ENCODE measurements around the gene ARMC10. TPM values are rescaled to one million over a fixed set of nuclear protein-coding genes. Genes with fewer than 3 reads are reported as not detected.

The ARMC10 gene
- total RNA-seq, 1 experiment from 2014 or later: 30.3 TPM

- Histone ChIP-seq H3K4me1 (replicated peaks) (no peaks in the 10 kb centered on the region), H3K27ac (no peak overlapping the region), H3K27me3 (replicated peaks) (no peaks in the 10 kb centered on the region), H3K9me3 (replicated peaks) (no peaks in the 10 kb centered on the region), H3K4me3 (no peak overlapping the region), H3K36me3 (peaks cover 6% of the 10 kb centered on the region; the same call in 1 of the 2 replicates)
- DNase-seq (ENCODE audit: low read depth in 1 of 2, low spot score in 2 of 2): no peak
Measured at GRCh38 chr7:103120362-103120761, 45.4 kb downstream of the ARMC10 start.

DNA sequence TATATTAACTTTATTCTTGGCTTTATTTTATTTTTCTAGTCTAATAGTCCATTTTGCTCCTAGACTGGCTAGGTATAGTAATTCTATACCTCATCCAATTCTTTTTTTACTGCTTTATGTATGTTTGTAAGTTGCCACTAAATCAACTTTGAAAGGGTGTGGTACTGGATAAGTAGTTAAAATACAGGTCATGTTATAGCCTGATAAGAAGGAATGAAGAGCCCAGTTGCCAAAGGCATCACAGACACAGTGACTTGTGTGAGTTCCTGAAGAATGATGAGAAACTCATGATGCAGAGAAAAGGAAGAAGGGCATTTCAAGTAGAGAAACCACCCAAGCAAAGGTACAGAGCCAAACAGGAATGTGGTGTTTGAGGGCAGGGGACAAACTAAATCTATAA, 46.7 kb downstream of the ARMC10 start:
- H3K27me3 ChIP-seq (replicated peaks): no peaks in the 10 kb centered on the region
- peaks cover 6% of the 10 kb centered on the region; the same call in 1 of the 2 replicates for H3K36me3 ChIP-seq
- H3K27ac ChIP-seq: no peak overlapping the region
- no peaks in the 10 kb centered on the region for H3K9me3 ChIP-seq (replicated peaks)
- DNase-seq (ENCODE audit: low read depth in 1 of 2, low spot score in 2 of 2): no peak
- no peak overlapping the region for H3K4me3 ChIP-seq
- H3K4me1 ChIP-seq (replicated peaks): no peaks in the 10 kb centered on the region

- Histone ChIP-seq H3K27me3 (replicated peaks) (no peaks in the 10 kb centered on the region), H3K4me3 (no peak overlapping the region), H3K27ac (no peak overlapping the region), H3K36me3 (peaks cover 11% of the 10 kb centered on the region; the same call in 1 of the 2 replicates), H3K9me3 (replicated peaks) (no peaks in the 10 kb centered on the region), H3K4me1 (replicated peaks) (no peaks in the 10 kb centered on the region)
- DNase-seq (ENCODE audit: low read depth in 1 of 2, low spot score in 2 of 2): no peak
Measured at GRCh38 chr7:103123529-103123928, 48.6 kb downstream of the ARMC10 start.

DNA sequence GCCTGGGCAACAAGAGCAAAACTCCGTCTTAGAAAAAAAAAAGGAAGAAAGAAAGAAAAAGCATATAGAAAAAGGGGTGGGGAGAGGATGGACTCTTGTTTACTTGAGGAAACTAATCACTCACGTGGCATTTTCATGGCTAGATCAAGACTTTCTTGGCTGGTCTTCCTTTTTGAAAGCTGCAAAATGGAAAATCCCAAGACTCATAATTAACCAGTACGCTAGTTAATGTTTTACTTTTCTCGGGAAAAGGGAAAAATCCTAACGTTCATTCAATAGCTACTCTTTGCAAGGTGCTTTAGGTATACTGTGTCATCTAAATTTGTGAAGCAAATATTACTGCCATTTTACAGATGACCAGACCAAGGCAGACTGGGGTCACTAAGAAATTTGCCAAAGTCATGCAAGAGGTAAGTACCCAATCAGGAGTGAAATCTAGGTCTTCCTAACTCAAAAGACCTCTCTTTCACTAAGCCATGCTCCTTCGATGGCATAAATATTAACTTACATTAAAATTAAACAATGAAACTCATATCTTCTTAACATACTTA, 49.6 kb downstream of the ARMC10 start:
- no peak for DNase-seq (ENCODE audit: low read depth in 1 of 2, low spot score in 2 of 2)
- no peak overlapping the region for H3K27ac ChIP-seq
- no peak overlapping the region for H3K4me3 ChIP-seq
- H3K27me3 ChIP-seq (replicated peaks): no peaks in the 10 kb centered on the region
- H3K9me3 ChIP-seq (replicated peaks): no peaks in the 10 kb centered on the region
- H3K4me1 ChIP-seq (replicated peaks): no peaks in the 10 kb centered on the region
- H3K36me3 ChIP-seq: peaks cover 11% of the 10 kb centered on the region; the same call in 1 of the 2 replicates

DNA sequence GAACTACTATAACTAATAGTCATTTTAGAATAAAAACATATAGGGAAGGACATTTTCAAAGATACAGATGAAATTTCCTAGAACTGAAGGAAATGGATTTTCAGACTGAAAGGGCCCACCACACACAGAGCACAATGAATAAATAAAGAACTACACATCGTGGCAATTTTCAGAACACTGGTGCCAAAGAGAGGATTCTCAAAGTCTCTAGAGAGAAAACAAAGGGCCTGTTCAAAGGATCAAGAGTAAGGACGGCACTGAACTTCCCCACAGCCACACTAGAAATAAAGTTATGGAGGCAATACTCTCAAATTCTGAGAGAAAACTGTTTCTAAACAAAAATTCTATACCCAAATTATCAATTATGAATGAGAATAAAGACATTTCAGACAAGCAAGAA, 52.1 kb downstream of the ARMC10 start:
- peaks cover 5% of the 10 kb centered on the region; the same call in 1 of the 2 replicates for H3K36me3 ChIP-seq
- H3K27ac ChIP-seq: no peak overlapping the region
- H3K27me3 ChIP-seq (replicated peaks): no peaks in the 10 kb centered on the region
- H3K4me1 ChIP-seq (replicated peaks): no peaks in the 10 kb centered on the region
- no peaks in the 10 kb centered on the region for H3K9me3 ChIP-seq (replicated peaks)
- DNase-seq (ENCODE audit: low read depth in 1 of 2, low spot score in 2 of 2): no peak
- H3K4me3 ChIP-seq: no peak overlapping the region

GRCh38 chr7:103129702-103130549, 55.0 kb downstream of the ARMC10 start:
- H3K27me3 ChIP-seq (replicated peaks): no peaks in the 10 kb centered on the region
- no peak for DNase-seq (ENCODE audit: low read depth in 1 of 2, low spot score in 2 of 2)
- no peak overlapping the region for H3K27ac ChIP-seq
- no peak overlapping the region for H3K4me3 ChIP-seq
- H3K9me3 ChIP-seq (replicated peaks): no peaks in the 10 kb centered on the region
- peaks cover 5% of the 10 kb centered on the region; the same call in 1 of the 2 replicates for H3K36me3 ChIP-seq
- peaks cover 4% of the 10 kb centered on the region for H3K4me1 ChIP-seq (replicated peaks)

DNA sequence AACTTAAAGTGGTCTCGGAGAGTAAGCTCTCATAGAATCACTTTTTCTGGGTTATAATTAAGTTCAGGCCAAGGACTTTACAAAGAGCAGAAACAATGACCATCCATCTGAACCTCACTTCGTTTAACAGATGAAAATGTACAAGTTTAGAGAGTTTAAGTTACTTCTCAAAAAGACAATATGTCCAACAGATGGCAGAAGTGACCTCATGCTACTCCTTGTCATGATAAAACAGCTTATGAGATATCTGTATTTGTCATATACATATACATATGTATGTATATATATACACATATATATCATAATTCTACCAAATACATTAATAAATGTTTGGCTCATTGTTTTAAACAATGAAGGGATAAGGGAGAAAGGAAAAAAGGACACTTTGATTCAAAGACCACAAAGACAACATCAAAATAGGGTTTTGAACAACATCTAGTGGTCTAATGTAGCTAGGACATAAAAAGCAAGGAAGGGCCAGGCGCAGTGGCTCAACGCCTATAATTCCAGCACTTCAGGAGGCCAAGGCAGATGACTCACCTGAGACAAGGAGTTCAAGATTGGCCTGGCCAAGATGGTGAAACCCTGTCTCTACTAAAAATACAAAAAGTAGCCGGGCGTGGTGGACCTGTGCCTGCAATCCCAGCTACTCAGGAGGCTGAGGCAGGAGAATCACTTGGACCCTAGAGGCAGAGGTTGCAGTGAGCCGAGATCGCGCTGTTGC, 56.1 kb downstream of the ARMC10 start:
- H3K27me3 ChIP-seq (replicated peaks): no peaks in the 10 kb centered on the region
- no peak overlapping the region for H3K27ac ChIP-seq
- H3K4me1 ChIP-seq (replicated peaks): peaks cover 12% of the 10 kb centered on the region
- DNase-seq (ENCODE audit: low read depth in 1 of 2, low spot score in 2 of 2): no peak
- no peak overlapping the region for H3K4me3 ChIP-seq
- no peaks in the 10 kb centered on the region for H3K9me3 ChIP-seq (replicated peaks)
- peaks cover 5% of the 10 kb centered on the region; the same call in 1 of the 2 replicates for H3K36me3 ChIP-seq

GRCh38 chr7:103132995-103133688, 58.2 kb downstream of the ARMC10 start:
- Histone ChIP-seq H3K4me3 (no peak overlapping the region), H3K27ac (no peak overlapping the region), H3K36me3 (peaks cover 2% of the 10 kb centered on the region; the same call in 1 of the 2 replicates), H3K9me3 (replicated peaks) (no peaks in the 10 kb centered on the region), H3K27me3 (replicated peaks) (no peaks in the 10 kb centered on the region), H3K4me1 (replicated peaks) (peaks cover 12% of the 10 kb centered on the region)
- no peak for DNase-seq (ENCODE audit: low read depth in 1 of 2, low spot score in 2 of 2)

- peak in 1 of 2 experiments; percentile 38 for DNase-seq (ENCODE audit: low read depth in 1 of 2, low spot score in 2 of 2)
- Histone ChIP-seq H3K36me3 (no peaks in the 10 kb centered on the region), H3K4me1 (replicated peaks) (peaks cover 12% of the 10 kb centered on the region), H3K4me3 (no peak overlapping the region), H3K9me3 (replicated peaks) (no peaks in the 10 kb centered on the region), H3K27me3 (replicated peaks) (no peaks in the 10 kb centered on the region), H3K27ac (peak overlapping the region; percentile 36; the same call in 1 of the 2 replicates)
Measured at GRCh38 chr7:103134836-103135554, 60.1 kb downstream of the ARMC10 start.

- H3K27ac ChIP-seq: no peak overlapping the region
- no peaks in the 10 kb centered on the region for H3K27me3 ChIP-seq (replicated peaks)
- DNase-seq (ENCODE audit: low read depth in 1 of 2, low spot score in 2 of 2): no peak
- no peaks in the 10 kb centered on the region for H3K36me3 ChIP-seq
- H3K4me3 ChIP-seq: no peak overlapping the region
- H3K4me1 ChIP-seq (replicated peaks): peaks cover 7% of the 10 kb centered on the region
- H3K9me3 ChIP-seq (replicated peaks): no peaks in the 10 kb centered on the region
Measured at GRCh38 chr7:103140061-103140460, 65.1 kb downstream of the ARMC10 start.

DNA sequence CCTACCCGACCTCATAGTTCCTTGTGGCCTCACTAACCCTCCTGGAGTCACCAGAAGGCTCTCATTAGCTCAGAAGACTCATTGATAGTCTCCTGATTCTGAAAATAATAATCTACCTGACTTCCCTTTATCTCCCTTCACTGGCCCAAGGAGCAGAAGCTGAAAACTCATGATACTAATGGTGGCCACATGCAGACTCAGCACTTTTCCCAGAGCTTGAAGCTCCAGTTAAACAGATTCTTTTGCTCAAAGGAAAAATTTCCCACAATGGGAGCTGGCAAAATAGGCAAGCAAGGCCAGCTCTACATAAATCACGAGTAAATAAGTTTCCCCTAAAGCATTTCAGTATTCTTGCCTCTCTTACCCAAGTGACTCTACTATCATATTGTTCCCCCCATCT, 65.7 kb downstream of the ARMC10 start:
- no peak overlapping the region for H3K4me3 ChIP-seq
- no peak for DNase-seq (ENCODE audit: low read depth in 1 of 2, low spot score in 2 of 2)

DNA sequence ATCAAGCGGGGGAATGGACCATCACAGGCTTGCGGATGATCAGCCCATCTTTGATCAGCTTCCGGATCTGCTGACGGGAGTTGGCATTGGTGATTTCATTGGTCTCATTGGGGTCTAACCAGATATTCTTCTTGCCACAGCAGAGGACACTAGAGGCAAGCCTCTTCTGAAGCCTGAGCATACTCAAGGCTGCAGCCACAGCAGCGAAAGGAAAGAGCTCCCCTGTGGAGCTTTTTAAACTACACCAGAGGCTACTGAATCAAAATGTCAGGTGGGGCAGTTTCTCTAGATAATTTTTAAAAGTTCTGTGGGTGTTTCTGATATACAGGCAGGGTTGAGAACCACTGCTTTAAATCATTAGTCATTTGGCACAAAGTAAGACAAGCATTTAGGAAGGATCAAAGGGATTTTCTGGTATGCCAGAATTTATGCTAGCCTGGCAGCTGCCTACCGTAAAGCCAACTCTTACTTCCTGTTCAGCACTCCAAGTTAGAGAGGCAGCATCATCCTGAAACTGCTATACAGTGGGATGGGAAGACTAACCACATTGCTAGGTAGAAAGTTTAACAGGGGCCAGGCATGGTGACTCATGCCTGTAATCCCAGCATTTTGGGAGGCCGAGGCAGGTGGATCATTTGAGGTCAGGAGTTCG, 66.9 kb downstream of the ARMC10 start:
- Histone ChIP-seq H3K4me1 (replicated peaks) (no peaks in the 10 kb centered on the region; the same call in 1 of the 2 replicates), H3K36me3 (no peaks in the 10 kb centered on the region), H3K4me3 (no peak overlapping the region), H3K27me3 (replicated peaks) (no peaks in the 10 kb centered on the region), H3K9me3 (replicated peaks) (no peaks in the 10 kb centered on the region), H3K27ac (no peak overlapping the region)
- DNase-seq (ENCODE audit: low read depth in 1 of 2, low spot score in 2 of 2): no peak

More for the DNA sequence above, 65.7 kb downstream of the ARMC10 start:
- no peaks in the 10 kb centered on the region for H3K36me3 ChIP-seq
- H3K4me1 ChIP-seq (replicated peaks): peaks cover 3% of the 10 kb centered on the region; the same call in 1 of the 2 replicates
- no peak overlapping the region for H3K27ac ChIP-seq
- H3K27me3 ChIP-seq (replicated peaks): no peaks in the 10 kb centered on the region
- H3K9me3 ChIP-seq (replicated peaks): no peaks in the 10 kb centered on the region

Data from SJSA1 (cell line).